Measurements from ENCODE around the gene CASP2. TPM values are rescaled to one million over a fixed set of nuclear protein-coding genes. Genes with fewer than 3 reads are reported as not detected.
A peak's percentile ranks its signal among the peaks of the same experiment; 100 is the strongest.

The CASP2 gene
- total RNA-seq, 1 experiment from 2014 or later: 67.2 TPM

GRCh38 chr7:143303733-143304132 lies 15.6 kb downstream of the CASP2 start:
- ChIA-PET POLR2A (ENCODE audit: unreplicated experiment) (no interaction called here), CTCF (no interaction called here)
- H3F3A ChIP-seq (ENCODE audit: insufficient read depth, low read depth): peaks cover 51% of the 10 kb centered on the region; the same call in 1 of the 2 replicates
- H3K79me2 ChIP-seq (ENCODE audit: low read depth): no peaks in the 10 kb centered on the region
- no peaks in the 10 kb centered on the region for H3K9me2 ChIP-seq (ENCODE audit: insufficient read depth)
- no peak overlapping the region for H3K4me2 ChIP-seq
- no peak overlapping the region for H3K4me3 ChIP-seq
- H3K9me3 ChIP-seq (ENCODE audit: insufficient read depth, low read depth): no peaks in the 10 kb centered on the region
- no peak for DNase-seq
- TF ChIP-seq EZH2 (IDR thresholded peaks at IDR 0.05; ENCODE audit: low read depth) (no peak), CTCF (conservative IDR thresholded peaks at IDR 0.05) (no peak)
- H3K27me3 ChIP-seq (ENCODE audit: insufficient read depth, low read depth): no peaks in the 10 kb centered on the region
- peaks cover 63% of the 10 kb centered on the region for H3K36me3 ChIP-seq (ENCODE audit: low read depth)
- intact Hi-C loops (cut with micrococcal nuclease; ENCODE audit: unreplicated experiment): loop anchor here (2.0 kb wide), 2 partner anchors 77 to 113 kb away; partner anchors contain the start of gene ZYX
- no peak overlapping the region for H2AFZ ChIP-seq
- no TSS peak for BruUV-seq (replicated peaks)
- no peak overlapping the region for H3K27ac ChIP-seq
- no peaks in the 10 kb centered on the region for H3K4me1 ChIP-seq (replicated peaks; ENCODE audit: insufficient read depth)
- 0 out of 2 replicates have a peak, but pooled peaks cover 4% of the 10 kb centered on the region for H4K20me1 ChIP-seq (ENCODE audit: insufficient read depth)

GRCh38 chr7:143304938-143305337 lies 16.8 kb downstream of the CASP2 start:
- CTCF ChIA-PET: interaction anchor here (0.7 to 1.0 kb wide), 2 partner anchors 17 to 64 kb away, joined by 4 to 10 read pairs; partner anchors contain the start of gene CASP2
- TF ChIP-seq EZH2 (IDR thresholded peaks at IDR 0.05; ENCODE audit: low read depth) (no peak), CTCF (conservative IDR thresholded peaks at IDR 0.05) (no peak)
- Histone ChIP-seq H3K9me2 (ENCODE audit: insufficient read depth) (no peaks in the 10 kb centered on the region), H3K4me1 (replicated peaks; ENCODE audit: insufficient read depth) (no peaks in the 10 kb centered on the region), H3K36me3 (ENCODE audit: low read depth) (peaks cover 53% of the 10 kb centered on the region), H3K4me3 (no peak overlapping the region), H3K79me2 (ENCODE audit: low read depth) (no peaks in the 10 kb centered on the region), H3K27ac (no peak overlapping the region), H3K9me3 (ENCODE audit: insufficient read depth, low read depth) (no peaks in the 10 kb centered on the region), H2AFZ (no peak overlapping the region), H4K20me1 (ENCODE audit: insufficient read depth) (0 out of 2 replicates have a peak, but pooled peaks cover 4% of the 10 kb centered on the region), H3F3A (ENCODE audit: insufficient read depth, low read depth) (peaks cover 48% of the 10 kb centered on the region; the same call in 1 of the 2 replicates), H3K4me2 (no peak overlapping the region), H3K27me3 (ENCODE audit: insufficient read depth, low read depth) (no peaks in the 10 kb centered on the region)
- intact Hi-C loops (cut with micrococcal nuclease; ENCODE audit: unreplicated experiment): loop anchor here (1.0 to 2.0 kb wide), 5 partner anchors 65 to 297 kb away; partner anchors contain the start of gene ZYX
- POLR2A ChIA-PET (ENCODE audit: unreplicated experiment): no interaction called here
- BruUV-seq (replicated peaks): no TSS peak
- DNase-seq: no peak

- no peaks in the 10 kb centered on the region for H3K4me1 ChIP-seq (replicated peaks; ENCODE audit: insufficient read depth)
- DNase-seq: peak in 1 of 2 experiments; percentile 72
- H3K27ac ChIP-seq: no peak overlapping the region
- ChIA-PET CTCF (interaction anchor here (0.7 to 1.0 kb wide), 2 partner anchors 17 to 65 kb away, joined by 4 to 10 read pairs; partner anchors contain the start of gene CASP2), POLR2A (ENCODE audit: unreplicated experiment) (no interaction called here)
- H3F3A ChIP-seq (ENCODE audit: insufficient read depth, low read depth): peaks cover 47% of the 10 kb centered on the region; the same call in 1 of the 2 replicates
- TF ChIP-seq EZH2 (IDR thresholded peaks at IDR 0.05; ENCODE audit: low read depth) (no peak), CTCF (conservative IDR thresholded peaks at IDR 0.05) (peak; percentile 91)
- H3K27me3 ChIP-seq (ENCODE audit: insufficient read depth, low read depth): no peaks in the 10 kb centered on the region
- no TSS peak for BruUV-seq (replicated peaks)
- H3K36me3 ChIP-seq (ENCODE audit: low read depth): peaks cover 47% of the 10 kb centered on the region
- 0 out of 2 replicates have a peak, but pooled peaks cover 4% of the 10 kb centered on the region for H4K20me1 ChIP-seq (ENCODE audit: insufficient read depth)
- H3K4me2 ChIP-seq: no peak overlapping the region
- no peaks in the 10 kb centered on the region for H3K79me2 ChIP-seq (ENCODE audit: low read depth)
- H3K9me3 ChIP-seq (ENCODE audit: insufficient read depth, low read depth): no peaks in the 10 kb centered on the region
- H2AFZ ChIP-seq: no peak overlapping the region
- intact Hi-C loops (cut with micrococcal nuclease; ENCODE audit: unreplicated experiment): loop anchor here (1.0 to 2.0 kb wide), 5 partner anchors 65 to 297 kb away; partner anchors contain the start of gene ZYX
- no peaks in the 10 kb centered on the region for H3K9me2 ChIP-seq (ENCODE audit: insufficient read depth)
- H3K4me3 ChIP-seq: no peak overlapping the region
Measured at GRCh38 chr7:143305423-143306070, 17.4 kb downstream of the CASP2 start.
